T-helper 1 cell (primary cell): Measurements from ENCODE around the gene TMEM161B.
A peak's percentile ranks its signal among the peaks of the same experiment; 100 is the strongest.
"Not testable (repeated sequence)": the region's sequence is repeated elsewhere in the genome, so short reads cannot be mapped to it uniquely, and the experiment has no call there.

Experiments
- DNase-seq, 5 donors: peaks; one replicate each; pipeline ENCODE4 v3.0.0-alpha.2; 2012 to 2020
- total RNA-seq, 4 donors: gene quantifications; one replicate each; lab custom pipeline; 2026; lab: John Stamatoyannopoulos, UW

Gene TMEM161B
- total RNA-seq = 23.5 to 44.3 (median 30.6) reads per million in 4 donors

DNA sequence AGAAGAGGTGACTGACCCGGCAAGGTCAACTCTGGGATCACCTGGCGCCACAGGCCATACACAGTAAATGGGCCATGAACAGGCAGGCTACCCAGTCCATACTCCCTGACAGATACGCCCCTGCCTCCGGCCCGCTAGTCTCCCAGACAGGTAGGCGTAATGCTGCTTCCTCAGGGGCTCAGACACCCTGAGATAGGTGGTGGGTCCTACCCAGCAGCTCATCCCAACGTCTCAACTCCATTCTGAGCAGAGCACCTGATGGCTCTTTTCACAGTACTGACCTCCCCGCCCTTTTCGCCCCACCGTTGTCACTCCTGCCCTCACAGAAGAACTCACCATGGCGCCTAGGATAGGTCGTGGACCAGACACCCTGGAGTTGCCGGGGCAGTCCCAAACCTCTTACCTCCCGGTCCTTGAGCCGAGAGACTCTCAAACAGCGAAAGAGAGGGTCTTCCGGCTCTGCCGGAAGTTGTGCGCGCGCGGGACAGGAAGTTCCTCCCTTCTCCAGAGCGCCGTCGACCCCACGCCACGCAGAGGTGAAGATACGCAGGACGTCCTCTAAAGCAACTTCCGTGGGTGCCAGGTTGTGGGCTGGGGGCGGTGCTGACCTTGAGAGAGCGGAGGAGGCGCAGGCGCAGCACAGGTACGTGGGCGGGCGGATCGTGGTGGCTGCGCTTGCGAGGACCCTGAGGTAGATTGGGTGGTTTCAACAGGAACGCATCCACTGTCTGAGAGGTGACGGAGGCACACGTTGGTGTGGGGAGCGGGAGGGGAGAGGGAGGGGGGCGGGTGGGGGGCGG, at the start of gene TMEM161B:
TSS of gene TMEM161B (minus strand) at position 461 of the 800 bp plus-strand sequence. CDS start at position 339, 122 bp downstream.
- DNase-seq = peak; percentile 93 to 97 (median 94)

DNA sequence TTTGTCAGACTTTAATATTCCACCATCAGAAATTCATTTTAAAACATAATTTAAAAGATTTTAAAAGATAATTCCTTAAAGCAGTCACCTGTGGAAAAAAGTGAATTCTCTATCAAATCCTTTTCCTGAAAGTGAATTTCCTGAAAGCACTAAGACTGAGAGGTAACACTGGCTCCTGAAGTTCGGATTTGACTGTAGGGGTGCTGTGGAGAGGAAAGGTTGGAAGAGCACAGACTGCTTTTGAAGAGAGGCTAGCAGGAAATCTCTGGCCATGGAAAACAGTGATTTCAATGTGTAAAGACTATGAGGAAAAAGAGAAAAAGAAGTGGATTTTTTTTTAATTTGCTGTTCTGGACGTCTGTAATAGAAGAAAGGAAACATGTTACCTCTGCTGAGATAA, 35.7 kb upstream of the TMEM161B start:
- DNase-seq = no peak

DNA sequence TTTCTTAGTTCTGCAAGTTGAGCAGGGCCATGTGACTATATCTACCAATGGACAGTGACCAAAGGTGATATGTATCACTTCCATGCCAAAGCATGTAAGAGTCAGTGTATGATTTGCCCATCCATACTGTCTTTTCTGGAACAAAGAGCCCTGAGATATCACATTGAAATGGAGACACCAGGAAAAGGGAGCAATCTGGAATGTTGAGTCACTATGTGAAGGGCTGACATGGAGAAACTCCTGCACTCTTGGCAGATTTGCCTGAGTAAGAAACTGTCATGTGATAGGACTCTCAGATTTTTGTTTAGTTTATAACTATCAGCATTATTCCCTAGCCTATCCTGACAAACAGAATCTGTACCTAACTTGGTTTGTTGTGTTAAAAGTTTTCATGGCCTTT, 29.8 kb upstream of the TMEM161B start:
- DNase-seq = no peak

DNA sequence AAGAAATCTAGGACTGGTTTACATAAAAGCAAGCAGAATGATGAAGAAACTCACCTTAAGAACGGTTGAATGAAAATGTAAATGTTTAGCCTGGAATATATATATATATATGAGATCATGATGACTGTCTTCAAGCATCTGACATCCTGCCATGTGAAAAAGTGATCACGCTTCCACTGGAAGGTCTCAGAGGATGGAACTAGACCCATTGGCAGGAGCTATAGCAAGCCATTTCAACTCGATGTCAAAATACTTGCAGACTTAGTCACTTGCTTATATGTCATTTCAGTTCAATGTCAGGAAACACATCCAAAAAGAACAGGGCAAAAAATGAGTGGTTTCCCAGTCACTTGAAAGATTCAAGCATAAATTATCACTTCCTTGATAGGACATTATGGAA, 22.2 kb upstream of the TMEM161B start:
- no peak for DNase-seq

DNA sequence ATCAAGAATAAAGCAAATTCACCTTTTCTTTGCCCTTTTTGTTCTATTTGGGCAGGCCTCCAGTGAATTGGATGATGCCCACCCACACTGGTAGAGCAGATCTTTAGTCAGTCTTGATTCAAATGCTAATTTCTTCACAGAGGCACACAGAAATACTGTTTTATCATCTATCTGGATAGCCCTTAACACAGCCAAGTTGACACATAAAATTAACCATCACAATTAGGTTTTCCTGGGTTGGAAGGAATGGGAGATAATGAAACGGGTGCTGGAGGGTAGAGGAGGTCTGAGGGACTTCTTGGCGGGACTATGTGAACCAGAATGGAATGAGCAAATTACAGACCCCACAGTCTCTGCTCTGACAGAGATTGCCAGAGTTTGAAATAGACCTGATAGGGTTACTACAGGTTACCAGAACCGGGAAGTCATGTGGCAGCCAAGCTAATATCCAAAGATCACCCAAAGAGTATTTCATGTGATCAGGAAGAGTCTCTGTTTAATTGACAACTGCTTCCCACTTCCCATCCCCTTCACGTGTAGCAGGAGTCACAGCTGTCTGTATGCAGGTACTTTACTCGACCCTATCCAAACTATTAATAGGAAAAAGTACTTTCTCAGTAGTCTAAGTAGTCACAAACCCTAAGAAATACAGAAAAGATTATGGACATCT, 20.0 kb upstream of the TMEM161B start:
- no peak for DNase-seq

DNA sequence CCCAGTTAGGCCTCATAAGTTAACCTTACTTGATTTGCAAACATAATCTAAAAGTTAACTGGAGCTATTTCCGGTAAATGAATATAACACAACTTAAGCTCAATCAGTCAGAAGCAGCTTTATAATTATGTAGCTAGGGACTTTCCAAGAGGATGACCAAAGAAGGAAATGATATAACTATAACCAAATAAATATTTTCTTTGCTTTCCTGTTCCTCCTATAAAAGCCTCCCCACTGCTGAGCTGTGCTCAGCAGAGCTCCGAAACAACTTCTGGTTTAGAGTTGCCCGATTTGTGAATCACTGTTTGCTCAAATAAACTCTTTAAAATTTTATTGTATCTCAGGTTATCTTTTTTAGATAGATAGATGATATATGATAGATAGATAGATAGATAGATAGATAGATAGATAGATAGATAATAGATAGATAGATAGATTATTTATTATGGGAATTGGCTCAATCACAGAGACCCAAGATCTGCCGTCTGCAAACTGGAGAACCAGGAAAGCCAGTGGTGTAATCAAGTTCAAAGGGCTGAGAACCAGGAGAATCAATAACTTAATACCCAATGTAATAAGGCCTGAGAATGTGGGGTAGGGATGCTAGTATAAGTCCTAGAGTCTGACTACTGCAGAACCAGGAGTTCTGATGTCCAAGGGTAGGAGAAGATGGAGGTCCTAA, 19.3 kb upstream of the TMEM161B start:
- no peak for DNase-seq

DNA sequence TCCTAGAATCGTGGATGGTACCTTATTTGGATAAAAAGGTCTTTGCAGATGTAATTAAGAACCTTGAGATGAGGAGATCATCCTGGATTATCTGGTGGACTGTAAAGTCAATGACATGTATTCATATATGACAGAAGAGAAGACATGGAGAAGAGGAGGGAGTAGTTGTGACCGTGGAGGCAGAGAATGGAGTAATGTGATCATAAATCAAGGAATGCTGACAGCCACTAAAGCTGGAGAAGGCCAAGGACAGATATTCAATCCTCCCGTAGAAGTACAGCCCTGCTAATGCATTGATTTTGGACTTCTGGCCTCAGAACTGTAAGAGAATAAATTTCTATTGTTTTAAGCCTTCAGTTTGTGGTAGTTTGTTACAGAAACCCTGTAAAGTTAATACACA, 18.7 kb upstream of the TMEM161B start:
- no peak for DNase-seq

DNA sequence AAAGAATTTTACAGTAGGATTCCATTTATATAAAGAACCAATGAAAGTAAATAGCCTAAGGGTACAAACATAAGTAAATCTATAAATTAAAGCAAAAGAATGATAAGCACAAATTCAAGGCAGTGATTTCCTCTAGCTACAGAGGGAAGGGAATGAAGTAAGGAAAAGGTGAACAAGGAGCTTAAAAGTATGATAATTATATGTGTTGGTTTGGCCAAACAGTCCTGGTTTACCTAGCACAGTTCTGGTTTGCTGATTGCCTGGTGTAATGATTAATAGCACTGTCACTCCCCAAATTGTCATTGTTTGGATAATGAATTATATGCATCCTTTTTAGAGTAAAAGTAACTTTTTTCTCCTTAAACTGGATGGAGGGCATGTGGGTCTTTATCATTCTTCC, 15.0 kb upstream of the TMEM161B start:
- DNase-seq = no peak

DNA sequence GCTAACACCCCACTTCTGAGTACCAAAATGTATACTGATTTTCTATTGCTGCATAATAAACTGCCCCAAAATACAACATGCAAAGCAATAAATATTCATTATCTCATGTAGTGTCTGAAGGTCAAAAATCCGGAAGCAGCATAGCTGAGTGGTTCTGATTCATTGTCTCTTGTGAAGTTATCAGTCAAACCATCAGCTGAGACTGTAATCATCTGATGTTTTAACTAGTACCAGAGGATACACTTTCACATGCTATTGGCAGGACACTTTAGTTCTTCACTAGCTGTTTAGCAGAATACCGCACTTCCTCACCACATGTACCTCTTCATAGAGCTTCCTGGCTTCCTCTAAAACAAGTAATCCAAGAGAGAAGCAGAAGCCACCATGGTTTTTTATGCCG, 12.7 kb upstream of the TMEM161B start:
- DNase-seq = no peak

DNA sequence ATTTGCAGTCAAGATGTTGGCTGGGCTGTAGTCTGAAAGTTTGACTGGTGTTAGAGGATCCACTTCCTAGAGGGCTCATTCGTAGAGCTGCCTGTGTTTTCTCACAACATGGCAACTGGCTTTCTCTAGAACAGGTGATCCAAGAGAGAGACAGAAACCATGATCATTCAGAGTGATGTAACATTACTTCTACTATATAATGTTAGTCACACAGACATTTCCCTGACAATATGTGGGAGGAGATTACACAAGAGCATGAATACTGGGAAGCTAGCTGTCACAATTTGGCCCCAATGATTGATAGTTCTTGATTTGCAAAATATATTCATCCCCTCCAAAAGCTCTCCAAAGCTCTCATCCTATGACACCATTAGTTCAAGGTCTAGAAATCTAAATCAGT, 10.9 kb upstream of the TMEM161B start:
- no peak for DNase-seq

DNA sequence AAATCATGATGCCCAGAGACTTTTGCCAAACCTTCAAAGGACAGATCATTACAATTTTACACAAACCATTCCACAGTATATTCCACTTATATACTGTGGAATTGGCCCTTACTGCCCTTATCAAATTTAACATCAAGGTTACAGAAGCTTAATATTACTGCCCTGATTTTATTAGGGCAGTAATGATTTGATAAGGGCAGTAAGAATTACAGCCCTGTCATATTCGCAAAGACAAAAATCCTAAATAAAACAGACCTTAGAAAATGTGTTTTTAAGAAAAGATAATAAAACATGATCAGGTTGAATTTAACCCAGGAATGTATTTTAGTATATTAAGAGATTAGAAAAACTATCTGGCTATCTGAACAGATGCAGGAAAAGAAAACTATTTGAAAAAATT, 7.7 kb upstream of the TMEM161B start:
- DNase-seq = no peak

DNA sequence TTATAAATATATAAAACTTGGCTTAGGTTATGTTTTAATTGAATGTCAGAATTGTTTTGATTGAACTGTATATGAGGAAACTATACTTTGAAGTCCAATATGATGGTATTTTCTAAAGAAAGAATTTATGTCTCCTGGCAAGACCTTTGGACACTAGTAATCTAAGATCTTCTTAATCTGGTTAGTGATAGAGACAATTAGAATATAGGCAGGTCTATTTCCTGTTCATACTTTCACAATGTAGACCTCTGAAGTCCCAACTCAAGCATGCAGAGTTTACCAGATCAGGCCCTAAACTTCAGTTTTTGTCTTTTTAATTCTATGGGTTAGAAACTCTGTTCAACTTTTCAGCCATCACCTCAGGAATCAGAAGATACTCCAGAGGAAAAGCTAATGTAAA, 6.9 kb upstream of the TMEM161B start:
- DNase-seq = no peak

DNA sequence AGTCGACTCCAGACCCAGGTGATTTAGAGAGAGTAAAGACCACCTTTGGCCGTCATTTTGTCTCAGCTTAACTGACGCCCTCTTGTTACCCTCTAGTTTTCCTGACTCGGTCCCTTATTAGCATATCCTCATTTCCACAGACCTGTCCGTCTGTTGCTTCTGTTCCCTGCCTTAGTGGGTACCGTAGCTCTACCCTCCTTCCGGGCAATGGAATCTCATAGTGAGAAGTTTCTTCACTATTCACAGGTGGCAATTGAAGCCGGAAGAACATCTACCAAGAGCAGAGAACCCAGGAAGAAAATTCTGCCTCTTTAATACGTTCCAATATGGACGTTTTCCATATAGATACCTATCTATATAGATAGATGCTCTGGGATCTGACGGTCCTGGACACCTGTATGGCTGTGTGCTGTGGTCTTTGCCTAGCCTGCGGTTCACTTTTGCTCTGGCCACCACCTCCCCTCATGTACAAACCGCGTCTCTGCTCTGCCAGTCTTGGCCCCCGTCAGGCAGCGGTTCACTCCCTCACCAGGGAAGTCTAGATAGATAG, 652 bp upstream of the TMEM161B start:
- peak in 3 of 5 donors; percentile 3 to 35 (median 5) for DNase-seq

DNA sequence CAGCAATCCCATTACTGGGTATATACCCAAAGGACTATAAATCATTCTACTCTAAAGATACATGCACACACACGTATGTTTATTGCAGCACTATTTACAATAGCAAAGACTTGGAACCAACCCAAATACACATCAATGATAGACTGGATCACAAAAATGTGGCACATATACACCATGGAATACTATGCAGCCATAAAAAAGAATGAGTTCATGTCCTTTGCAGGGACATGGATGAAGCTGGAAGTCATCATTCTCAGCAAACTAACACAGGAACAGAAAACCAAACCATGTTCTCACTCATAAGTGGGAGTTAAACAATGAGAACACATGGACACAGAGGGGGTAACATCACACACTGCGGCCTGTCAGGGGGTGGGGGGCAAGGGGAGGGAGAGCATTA, 4.1 kb downstream of the TMEM161B start:
- DNase-seq = not testable (repeated sequence)

DNA sequence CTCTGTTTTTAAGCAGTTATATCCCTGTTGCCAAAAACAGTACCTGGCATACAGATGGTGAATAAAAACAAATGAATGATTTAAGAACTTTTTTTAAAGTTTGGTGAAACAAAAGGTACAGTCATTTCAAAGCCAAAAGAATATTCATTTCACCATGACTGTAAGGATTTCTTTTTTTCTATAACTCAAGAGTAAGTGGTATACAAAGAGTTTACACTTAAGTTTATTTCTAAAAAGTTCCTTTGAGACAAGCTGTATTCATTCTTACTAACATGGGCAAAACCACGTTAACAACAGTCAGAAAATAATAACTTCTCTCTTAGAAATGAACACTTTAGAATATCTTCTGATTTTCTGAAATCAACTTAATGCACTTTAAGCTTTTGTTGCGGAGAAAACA, 5.3 kb downstream of the TMEM161B start:
- no peak for DNase-seq

DNA sequence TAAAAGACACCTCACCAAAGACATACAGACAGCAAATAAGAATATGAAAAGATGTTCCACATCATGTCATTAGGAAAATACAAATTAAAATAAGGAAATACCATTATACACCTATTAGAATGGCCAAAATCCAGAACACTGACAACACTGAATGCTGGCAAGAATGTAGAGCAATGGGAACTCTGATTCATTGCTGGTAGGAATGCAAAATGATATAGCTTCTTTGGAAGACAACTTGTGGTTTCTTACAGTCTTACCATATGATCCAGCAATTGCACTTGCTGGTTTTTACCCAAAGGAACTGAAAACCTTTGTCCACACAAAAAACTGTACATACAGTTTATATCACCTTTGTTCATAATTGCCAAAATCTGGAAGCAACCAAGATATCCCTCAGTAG, 6.5 kb downstream of the TMEM161B start:
- no peak for DNase-seq

DNA sequence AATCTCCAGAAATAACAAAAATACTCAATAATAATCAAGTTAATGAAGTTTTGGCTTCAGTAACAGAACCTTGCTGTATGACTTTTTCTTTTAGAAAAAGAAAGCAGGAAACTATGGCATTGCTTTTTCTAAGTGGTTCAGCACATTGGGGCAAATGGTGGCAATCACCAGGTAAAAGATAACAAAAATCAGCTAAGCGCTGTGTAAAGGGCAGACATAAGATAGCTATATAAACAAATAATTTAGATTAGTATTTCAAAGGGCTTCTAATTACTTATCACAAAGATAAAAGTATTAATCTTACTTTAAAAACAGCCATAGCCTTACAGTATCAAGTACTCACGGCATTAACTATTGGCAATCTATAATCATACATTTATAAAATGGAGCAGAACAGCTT, 10.0 kb downstream of the TMEM161B start:
- no peak for DNase-seq

DNA sequence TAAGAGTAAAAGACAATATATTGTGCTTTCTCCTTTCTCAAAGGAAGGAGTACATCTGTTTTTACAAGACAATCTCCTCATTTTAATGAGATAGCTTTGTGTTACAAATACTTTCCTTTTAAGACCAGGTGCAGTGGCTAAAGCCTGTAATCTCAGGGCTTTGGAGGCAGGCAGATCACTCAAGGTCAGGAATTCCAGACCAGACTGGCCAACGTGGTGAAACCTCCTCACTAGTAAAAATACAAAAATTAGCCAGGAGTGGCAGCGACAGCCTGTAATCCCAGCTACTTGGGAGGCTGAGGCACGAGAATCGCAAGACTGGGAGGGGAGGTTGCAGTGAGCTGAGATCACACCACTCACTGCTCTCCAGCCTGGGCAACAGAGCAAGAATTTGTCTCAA, 11.8 kb downstream of the TMEM161B start:
- no peak for DNase-seq

DNA sequence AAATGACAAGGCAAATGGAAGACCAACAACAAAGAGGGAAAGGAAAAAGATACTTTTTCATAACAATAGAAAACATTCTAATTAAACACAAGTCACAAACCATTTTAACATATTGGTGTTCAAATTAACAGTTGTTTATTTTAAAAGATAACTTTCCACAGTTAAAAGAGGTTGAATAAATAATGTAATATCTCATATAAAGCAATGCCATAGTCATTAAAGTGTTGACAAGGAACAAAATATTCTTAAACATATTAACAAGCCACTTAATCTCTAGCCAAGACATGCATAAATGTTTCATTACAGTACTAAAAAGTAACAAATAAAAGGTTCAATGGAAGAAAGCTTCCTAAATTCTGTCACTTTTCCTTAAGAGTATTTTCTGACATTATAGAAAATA, 12.6 kb downstream of the TMEM161B start:
- no peak for DNase-seq

DNA sequence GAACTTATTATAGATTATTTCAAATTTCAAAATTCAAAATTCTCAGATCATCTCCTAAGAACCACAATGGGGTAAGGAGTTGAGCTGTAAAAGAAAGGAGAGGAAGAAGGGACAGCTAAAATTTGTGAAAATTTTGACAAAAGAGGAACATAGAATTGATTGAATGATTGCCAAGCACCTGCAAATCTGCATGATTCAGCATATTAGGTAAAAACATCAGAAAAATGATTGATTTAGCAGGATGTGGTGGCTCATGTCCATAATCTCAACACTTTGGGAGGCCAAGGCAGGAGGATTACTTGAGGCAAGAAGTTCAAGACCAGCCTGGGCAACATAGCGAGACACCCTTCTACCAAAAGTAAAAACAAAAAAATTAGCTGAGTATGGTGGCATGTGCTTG, 14.3 kb downstream of the TMEM161B start:
- DNase-seq = no peak

DNA sequence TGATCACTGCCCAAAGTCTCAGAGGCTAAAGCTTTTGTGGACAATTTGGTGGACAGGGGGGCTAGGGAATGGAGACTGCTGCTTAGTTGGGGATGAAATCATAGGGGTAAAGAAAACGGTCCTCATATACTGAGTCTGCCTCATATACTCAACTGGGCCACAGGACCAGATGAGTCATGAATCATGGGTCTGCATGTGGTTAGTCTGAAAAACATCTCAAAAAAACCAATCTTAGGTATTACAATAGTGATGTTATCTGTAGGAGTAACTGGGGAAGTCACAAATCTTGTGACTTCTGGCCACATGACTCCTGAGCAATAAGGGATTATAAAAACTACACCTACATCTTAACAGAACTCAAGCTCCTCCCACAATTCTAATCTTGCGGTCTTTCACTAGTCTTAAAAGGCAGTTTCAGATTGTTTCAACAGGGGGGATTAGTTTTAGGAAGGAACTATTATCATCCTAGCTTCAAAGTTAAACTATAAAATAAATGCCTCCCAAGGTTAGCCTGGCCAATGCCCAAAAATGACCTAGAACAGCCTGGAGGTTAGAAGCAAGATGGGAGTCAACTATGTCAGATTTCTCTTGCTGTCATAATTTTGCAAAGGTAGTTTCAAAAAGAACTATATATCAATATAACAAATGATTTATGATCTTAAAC, 17.5 kb downstream of the TMEM161B start:
- DNase-seq = peak in 1 of 5 donors; percentile 57

DNA sequence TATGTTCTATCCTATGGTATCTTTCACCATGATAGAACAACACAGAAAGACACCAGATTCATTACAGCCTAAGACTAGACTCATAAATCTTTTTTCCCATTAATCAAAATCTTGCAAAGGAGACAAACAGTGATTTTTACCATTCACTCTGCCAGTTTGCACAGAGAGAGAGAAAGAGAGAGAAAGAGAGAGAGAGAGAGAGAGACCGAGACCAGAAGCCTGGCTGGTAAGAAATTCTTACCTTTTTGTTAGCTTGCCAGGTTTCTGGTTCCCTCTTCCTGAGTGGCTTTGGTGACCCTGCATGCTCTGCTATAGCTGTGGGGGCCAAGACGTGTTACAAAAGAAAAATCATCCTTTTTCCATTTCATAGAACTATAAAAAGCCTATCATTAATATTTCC, 18.6 kb downstream of the TMEM161B start:
- DNase-seq = no peak
